G401.6 (cell line): ENCODE measurements around the gene HS3ST3A1.
"Not testable (repeated sequence)": the region's sequence is repeated elsewhere in the genome, so short reads cannot be mapped to it uniquely, and the experiment has no call there.

Experiments
- FAIRE-seq: peaks from 2 replicates; lab custom pipeline; 2012; peaks lifted over from hg19 to GRCh38; lab: Jason Lieb, UNC

The HS3ST3A1 gene

DNA sequence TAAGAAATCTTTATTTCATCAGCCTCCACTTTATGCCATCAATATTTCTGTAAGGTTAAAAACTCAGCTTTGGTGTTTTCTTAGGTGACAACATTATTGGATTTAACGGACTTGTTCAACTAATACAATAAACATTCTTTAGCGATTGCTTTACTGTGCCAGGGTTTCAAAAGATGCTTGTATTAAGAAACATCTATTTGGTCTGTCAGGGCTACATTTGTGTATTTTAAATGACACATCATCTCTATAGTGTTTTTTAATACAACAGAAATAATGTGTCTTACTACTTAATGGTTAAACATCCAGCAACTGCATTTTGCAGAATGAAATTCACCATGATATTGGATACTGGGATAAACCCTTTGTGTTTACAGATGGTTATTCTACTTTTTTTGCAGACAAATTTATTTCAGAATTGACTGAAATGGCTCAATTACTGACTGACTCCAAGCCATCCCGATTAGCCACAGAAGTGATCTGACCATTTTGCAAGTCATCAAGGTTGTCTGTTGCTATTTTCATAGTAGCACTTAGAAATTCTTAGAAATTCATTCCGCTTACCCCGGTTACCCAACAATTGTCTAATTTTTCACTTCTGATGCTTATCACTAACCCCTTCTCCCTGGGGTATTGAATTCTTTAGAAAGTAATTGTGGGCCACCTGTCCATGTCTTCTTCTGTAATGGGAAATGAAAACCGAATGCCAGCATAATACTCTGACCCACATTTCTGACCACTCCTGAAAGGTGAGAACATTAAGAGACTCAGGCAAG lies 63.7 kb downstream of the HS3ST3A1 start:
- FAIRE-seq, result no peak

- FAIRE-seq, result no peak
Measured at GRCh38 chr17:13537167-13537731, 64.5 kb downstream of the HS3ST3A1 start.

GRCh38 chr17:13534946-13535345 lies 66.8 kb downstream of the HS3ST3A1 start:
- FAIRE-seq, result no peak

GRCh38 chr17:13531721-13532120 lies 70.0 kb downstream of the HS3ST3A1 start:
- FAIRE-seq, result no peak

GRCh38 chr17:13525876-13526275 lies 75.9 kb downstream of the HS3ST3A1 start:
- FAIRE-seq, result no peak

GRCh38 chr17:13523164-13523563 lies 78.6 kb downstream of the HS3ST3A1 start:
- FAIRE-seq, result no peak

DNA sequence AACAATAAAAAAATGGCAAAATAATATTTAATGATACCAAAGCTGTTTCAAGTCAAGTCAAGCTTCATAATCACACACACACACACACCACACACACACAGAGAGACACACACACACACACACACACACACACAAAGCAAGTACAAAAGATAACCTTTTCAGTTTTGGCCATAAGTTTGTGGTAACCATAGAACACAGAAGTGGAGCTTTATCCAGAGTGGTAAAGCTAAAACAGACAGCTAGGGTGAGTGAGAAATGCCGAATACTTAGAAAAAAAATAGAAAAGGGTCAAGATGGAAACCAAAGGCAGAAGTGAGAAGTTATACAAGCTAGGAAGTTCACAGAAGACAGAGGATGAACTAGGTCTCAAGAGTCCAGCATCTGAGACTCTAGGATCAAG lies 79.0 kb downstream of the HS3ST3A1 start:
- FAIRE-seq, result no peak

- no peak for FAIRE-seq
Measured at GRCh38 chr17:13521784-13522183, 79.9 kb downstream of the HS3ST3A1 start.

DNA sequence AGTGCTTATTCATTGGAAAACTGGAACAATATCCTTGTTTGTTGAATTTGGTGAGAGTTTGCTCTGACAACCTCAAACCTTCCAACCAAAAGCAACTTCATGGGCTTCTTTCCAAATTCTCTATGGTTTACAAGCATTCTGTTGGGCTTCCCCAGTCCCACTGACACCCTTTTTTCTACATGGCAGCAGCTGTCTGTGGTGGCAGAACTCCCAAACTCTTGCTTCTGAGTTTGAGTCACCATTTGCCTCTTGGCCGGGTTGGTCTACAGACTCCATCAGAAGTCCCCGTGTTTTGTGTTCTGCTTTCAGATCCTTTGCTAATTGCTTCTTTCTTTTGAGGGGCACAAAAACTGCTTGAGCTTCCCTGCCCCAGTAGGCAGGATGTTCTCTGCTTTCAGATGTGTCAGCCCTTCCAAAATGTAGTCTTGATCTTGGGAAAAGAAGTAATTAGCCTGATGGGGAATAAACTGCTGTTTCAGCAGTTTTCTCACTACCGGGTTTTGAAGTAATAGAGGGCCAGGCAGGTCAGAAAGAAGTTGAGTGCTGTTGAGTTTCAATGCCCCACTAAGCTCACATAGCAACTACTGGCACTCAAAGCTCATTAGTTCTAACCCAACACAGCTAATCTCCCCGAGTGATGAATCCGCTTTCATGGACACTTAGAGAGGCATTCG lies 80.7 kb downstream of the HS3ST3A1 start:
- no peak for FAIRE-seq

DNA sequence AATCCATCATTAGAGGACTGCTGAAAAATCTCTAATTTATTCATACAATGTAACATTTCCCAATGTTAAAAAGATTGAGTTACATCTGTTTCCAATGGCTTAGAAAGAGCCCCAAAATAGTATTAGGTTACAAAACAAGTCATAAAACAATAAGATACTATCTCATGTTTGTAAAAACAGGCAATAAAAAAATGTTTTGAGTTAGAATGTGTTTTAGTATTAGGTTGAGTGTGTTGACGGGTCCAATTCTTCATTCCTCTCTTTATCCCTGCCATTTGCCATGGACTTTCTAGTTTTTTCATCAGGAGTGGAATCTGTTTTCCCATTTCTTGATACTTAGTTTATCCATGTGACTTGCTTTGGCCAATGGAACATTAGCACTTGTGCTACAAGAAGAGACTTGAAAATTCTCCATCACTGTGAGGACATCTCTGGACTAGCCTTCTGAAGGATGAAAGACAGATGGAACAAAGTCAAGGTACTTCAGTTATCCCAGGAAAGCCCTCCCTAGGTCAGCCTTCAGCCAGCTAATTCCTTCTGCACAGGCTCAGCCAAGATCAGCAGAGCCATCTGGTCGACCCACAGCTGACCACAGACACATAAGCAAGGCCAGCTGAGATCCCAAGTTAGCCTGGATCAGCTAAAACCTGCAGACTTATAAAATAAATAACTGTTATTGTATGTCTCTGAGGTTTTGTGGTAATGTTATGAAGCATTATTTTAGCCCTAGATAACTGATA lies 83.3 kb downstream of the HS3ST3A1 start:
- FAIRE-seq, result no peak

- FAIRE-seq, result no peak
Measured at GRCh38 chr17:13513039-13513405, 88.7 kb downstream of the HS3ST3A1 start.

GRCh38 chr17:13510062-13510461 lies 91.7 kb downstream of the HS3ST3A1 start:
- no peak for FAIRE-seq

GRCh38 chr17:13509527-13509926 lies 92.2 kb downstream of the HS3ST3A1 start:
- FAIRE-seq, result no peak

DNA sequence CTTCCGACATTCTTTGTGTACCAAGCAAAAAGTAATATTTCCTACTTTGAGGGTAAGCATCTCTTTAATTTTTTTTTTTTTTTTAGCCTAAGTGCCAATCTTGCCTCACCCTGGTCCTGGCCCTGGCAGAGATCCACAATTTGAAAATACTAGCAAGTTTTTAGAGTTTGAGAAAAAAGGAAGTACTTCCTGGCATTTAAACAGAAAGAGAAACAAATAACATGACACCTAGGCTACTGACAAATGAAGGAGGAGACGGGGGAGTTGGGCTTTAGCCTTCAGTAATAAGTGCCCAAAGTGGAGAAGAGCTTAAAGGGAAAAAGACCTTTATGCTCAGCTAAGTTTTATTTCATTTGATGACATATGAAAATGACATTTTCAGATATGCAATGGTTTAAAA lies 92.8 kb downstream of the HS3ST3A1 start:
- no peak for FAIRE-seq

GRCh38 chr17:13503526-13503925 lies 98.2 kb downstream of the HS3ST3A1 start:
- FAIRE-seq, result no peak

DNA sequence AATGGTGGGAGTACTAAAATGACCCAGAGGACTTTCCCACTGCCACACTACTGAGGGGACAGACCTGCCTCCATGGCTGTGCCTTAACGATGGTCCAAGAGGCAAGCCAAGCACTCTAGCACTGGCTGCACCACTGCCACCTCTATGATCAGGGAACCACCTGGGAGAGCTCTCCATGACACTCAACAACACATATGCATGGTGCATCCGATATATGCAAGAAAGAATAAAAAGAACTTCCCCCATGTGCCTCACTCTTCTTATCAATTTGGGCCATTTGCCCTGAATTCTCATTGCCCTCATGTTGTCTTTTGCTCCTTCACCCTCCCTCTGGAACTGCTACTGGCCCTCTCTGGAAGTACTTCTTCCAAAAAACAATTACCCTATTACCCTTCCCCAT lies 99.5 kb downstream of the HS3ST3A1 start:
- no peak for FAIRE-seq

- FAIRE-seq, result no peak
Measured at GRCh38 chr17:13500947-13501346, 100.8 kb downstream of the HS3ST3A1 start.

DNA sequence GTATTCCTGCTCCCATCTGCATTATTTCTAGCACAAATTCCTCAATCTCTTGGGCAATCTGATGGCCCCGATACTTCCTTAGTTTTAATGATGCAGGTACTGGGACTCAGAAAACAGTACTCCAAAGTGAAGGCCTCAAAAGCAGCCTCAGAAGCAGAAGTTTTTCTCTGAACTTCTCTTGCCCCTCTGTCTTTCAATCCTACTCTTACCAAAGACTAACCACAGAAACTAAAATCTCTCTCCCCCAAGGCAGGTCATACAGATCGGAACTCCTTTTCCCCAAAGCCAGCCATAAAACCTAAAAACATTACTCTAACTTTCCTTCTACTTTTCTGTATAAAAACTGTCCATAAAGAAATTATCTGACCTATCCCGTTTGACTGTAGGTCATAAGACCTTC lies 103.5 kb downstream of the HS3ST3A1 start:
- no peak for FAIRE-seq

GRCh38 chr17:13496553-13497056 lies 105.1 kb downstream of the HS3ST3A1 start:
- FAIRE-seq, result not testable (repeated sequence)

DNA sequence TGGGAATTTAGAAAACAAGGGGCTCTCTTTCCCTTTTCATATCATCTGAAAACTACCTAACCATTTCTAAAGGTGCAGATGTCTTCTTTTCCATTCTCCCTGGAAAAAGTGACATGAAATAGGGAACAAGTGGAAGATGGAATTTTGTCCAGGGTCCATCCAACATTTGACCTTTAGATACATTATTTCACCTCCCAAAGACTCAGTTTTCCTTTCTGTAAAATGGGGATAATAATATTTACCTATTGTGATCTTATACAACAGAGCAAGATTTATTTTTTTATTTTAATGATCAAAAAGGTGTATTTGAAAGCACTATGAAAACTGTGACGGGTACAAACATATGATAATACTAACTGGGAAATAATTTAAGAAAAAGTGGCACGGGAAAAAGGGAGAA lies 106.3 kb downstream of the HS3ST3A1 start:
- no peak for FAIRE-seq

DNA sequence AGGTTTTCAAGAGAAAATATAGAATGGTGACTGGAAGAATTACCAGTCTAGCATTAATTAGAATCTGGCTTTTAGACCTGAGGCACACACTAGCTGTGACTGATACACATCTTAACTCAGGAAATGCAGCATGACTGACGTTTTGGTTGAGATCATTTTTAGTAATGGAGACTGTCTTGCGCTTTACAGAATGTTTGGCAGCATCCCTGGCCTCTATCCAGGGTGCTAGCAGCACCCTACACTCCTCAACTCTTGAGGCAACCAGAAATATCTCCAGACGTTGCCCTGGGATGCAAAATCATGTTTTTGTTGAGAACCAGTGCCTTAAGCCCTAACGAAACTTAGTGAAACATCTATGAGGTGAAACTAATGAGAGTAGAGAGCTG lies 109.0 kb downstream of the HS3ST3A1 start:
- FAIRE-seq, result no peak

- FAIRE-seq, result no peak
Measured at GRCh38 chr17:13491916-13492736, 109.6 kb downstream of the HS3ST3A1 start.
